ENCODE measurements around the gene ZNF502.
"Not testable (repeated sequence)": the region's sequence is repeated elsewhere in the genome, so short reads cannot be mapped to it uniquely, and the experiment has no call there.

The ZNF502 gene

GRCh38 chr3:44712455-44713075, at the start of gene ZNF502:
TSS of gene ZNF502 (plus strand) at chr3:44712660. CDS start at chr3:44720262, 7,602 bp downstream.
- peak; percentile 90 for DNase-seq (ENCODE audit: low spot score)

GRCh38 chr3:44665173-44665572, 47.3 kb upstream of the ZNF502 start:
- no peak for DNase-seq (ENCODE audit: low spot score)

- no peak for DNase-seq (ENCODE audit: low spot score)
Measured at GRCh38 chr3:44666346-44666745, 46.1 kb upstream of the ZNF502 start.

- no peak for DNase-seq (ENCODE audit: low spot score)
Measured at GRCh38 chr3:44669760-44670159, 42.7 kb upstream of the ZNF502 start.

GRCh38 chr3:44673466-44673865, 39.0 kb upstream of the ZNF502 start:
- DNase-seq (ENCODE audit: low spot score): not testable (repeated sequence)

- DNase-seq (ENCODE audit: low spot score): no peak
Measured at GRCh38 chr3:44674211-44674610, 38.2 kb upstream of the ZNF502 start.

GRCh38 chr3:44678480-44679116, 33.9 kb upstream of the ZNF502 start:
- DNase-seq (ENCODE audit: low spot score): no peak

- DNase-seq (ENCODE audit: low spot score): no peak
Measured at GRCh38 chr3:44680921-44681455, 31.5 kb upstream of the ZNF502 start.

- no peak for DNase-seq (ENCODE audit: low spot score)
Measured at GRCh38 chr3:44682182-44682896, 30.1 kb upstream of the ZNF502 start.

- DNase-seq (ENCODE audit: low spot score): peak; percentile 86
Measured at GRCh38 chr3:44685128-44685800, 27.2 kb upstream of the ZNF502 start.

GRCh38 chr3:44687898-44688297, 24.6 kb upstream of the ZNF502 start:
- DNase-seq (ENCODE audit: low spot score): no peak

GRCh38 chr3:44721231-44722102, 9.0 kb downstream of the ZNF502 start:
- no peak for DNase-seq (ENCODE audit: low spot score)

- no peak for DNase-seq (ENCODE audit: low spot score)
Measured at GRCh38 chr3:44722103-44722401, 9.6 kb downstream of the ZNF502 start.

GRCh38 chr3:44729384-44729910, 17.0 kb downstream of the ZNF502 start, which contains the start of gene ZNF501:
TSS of gene ZNF501 (plus strand) at chr3:44729635. CDS start at chr3:44734422, 4,787 bp downstream.
- DNase-seq (ENCODE audit: low spot score): peak; percentile 87

- no peak for DNase-seq (ENCODE audit: low spot score)
Measured at GRCh38 chr3:44734646-44735168, 22.2 kb downstream of the ZNF502 start.

GRCh38 chr3:44761101-44761423, 48.6 kb downstream of the ZNF502 start:
- no peak for DNase-seq (ENCODE audit: low spot score)

GRCh38 chr3:44761424-44762169, 49.1 kb downstream of the ZNF502 start, which contains the start of the genes KIAA1143 and KIF15:
TSS of gene KIAA1143 (minus strand) at chr3:44761619. CDS start at chr3:44761602, 17 bp downstream.
TSS of gene KIF15 (plus strand) at chr3:44761794. CDS start at chr3:44761866, 72 bp downstream.
- DNase-seq (ENCODE audit: low spot score): peak; percentile 96

- no peak for DNase-seq (ENCODE audit: low spot score)
Measured at GRCh38 chr3:44762170-44762677, 49.8 kb downstream of the ZNF502 start.

GRCh38 chr3:44762690-44763089, 50.2 kb downstream of the ZNF502 start:
- DNase-seq (ENCODE audit: low spot score): no peak

- DNase-seq (ENCODE audit: low spot score): no peak
Measured at GRCh38 chr3:44764248-44764647, 51.8 kb downstream of the ZNF502 start.
